GM18907 (cell line): ENCODE measurements around the gene RANBP17.
"Not testable (repeated sequence)": the region's sequence is repeated elsewhere in the genome, so short reads cannot be mapped to it uniquely, and the experiment has no call there.

Experiments used
- ATAC-seq: cut with Tn5 transposase; IDR thresholded peaks from one replicate; pipeline ENCODE4 v1.9.1; 2021; ENCODE audit warnings: mild to moderate bottlenecking, moderate library complexity; ENCODE audit not compliant: unreplicated experiment

Gene RANBP17

DNA sequence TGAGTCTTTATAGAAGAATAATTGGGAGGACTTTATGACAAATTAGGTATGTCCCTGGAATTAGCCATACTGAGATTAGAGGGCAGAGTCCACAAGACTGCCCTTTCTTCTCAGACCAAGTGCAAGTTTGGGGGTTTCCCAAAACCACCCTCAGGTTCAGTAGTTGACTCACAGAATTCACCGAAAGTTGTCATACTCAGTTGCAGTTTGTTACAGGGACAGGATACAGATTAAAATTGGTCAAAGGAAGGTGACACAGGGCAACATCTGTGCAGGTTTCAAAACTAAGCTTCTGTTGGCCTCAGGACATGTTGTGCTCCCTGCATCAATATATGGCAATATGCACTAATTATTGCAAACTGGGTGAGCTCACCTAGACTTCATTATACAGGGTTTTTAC lies 3.8 kb downstream of the RANBP17 start:
- ATAC-seq, result peak; percentile 88

DNA sequence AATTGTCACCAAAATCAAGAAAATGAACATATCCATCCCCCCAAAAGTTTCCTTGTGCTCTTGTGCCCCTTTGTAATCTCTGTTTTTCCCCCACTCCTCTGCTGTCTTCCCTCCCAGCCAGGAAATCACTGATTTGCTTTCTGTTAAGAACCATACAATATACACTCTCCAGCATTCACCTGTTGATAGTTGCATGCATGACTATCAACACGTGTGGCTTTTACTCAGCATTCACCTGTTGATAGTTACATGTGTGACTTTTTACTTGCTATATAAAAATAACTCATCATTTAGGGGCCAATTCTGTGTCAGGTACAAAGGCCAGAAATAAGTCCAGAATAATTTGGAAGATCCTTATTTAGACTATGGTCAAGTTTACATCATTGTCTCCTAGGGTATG lies 6.0 kb downstream of the RANBP17 start:
- no peak for ATAC-seq

DNA sequence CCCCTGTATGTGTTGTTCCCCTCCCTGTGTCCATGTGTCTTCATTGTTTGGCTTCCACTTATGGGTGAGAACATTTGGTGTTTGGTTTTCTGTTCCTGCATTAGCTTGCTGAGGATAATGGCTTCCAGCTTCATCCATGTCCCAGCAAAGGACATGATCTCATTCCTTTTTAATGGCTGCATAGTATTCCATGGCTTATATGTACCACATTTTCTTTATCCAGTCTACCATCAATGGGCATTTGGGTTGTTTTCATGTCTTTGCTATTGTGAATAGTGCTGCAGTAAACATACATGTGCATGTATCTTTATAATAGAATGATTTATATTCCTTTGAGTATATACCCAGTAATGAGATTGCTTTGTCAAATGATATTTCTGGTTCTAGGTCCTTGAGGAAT lies 8.6 kb downstream of the RANBP17 start:
- ATAC-seq, result not testable (repeated sequence)

DNA sequence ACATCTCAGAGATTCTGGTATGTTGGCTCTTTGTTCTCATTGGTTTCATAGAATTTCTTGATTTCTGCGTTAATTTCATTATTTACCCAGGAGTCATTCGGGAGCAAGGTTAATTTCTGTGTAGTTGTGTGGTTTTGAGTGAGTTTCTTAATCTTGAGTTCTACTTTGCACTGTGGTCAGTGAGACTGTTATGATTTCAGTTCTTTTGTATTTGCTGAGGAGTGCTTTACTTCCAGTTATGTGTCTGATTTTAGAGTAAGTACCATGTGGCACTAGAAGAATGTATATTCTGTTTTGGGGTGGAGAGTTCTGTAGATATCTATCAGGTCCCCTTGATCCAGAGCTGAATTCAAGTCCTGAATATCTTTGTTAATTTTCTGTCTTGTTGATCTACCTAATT lies 12.2 kb downstream of the RANBP17 start:
- no peak for ATAC-seq

DNA sequence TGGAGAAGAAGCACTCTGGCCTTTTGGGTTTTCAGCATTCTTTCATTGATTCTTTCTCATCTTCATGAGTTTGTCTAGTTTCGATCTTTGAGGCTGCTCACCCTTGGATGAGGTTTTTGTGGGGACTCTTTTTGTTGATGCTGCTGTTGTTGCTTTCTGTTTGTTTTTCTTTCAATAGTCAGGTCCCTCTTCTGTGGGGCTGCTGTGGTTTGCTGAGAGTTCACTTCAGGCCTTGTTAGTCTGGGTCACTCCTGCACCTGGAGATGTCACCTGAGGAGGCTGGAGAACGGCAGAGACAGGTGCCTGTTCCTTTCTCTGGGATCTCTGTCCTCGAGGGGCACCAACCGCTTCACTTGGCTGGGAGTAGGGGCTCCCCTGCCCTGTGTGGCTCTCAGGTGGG lies 14.0 kb downstream of the RANBP17 start:
- ATAC-seq, result no peak

DNA sequence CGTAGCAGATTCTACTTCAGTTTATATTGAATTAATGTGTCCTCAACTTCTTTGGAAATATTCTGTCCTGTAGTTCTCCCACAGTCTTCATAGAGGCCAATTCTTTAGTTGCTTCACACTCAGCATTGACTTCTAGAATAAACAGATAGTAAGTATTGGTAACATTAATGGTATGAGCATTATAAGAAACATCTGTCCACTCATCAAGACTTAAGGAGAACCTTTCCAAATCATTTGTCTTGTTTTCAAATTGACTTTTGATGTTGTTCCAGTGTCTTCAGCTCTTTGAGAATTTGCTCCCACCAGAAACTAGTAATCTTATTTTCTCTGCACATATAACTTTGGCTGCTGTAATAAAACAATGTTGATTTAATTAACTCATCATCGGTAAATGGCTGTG lies 18.3 kb downstream of the RANBP17 start:
- ATAC-seq, result no peak

DNA sequence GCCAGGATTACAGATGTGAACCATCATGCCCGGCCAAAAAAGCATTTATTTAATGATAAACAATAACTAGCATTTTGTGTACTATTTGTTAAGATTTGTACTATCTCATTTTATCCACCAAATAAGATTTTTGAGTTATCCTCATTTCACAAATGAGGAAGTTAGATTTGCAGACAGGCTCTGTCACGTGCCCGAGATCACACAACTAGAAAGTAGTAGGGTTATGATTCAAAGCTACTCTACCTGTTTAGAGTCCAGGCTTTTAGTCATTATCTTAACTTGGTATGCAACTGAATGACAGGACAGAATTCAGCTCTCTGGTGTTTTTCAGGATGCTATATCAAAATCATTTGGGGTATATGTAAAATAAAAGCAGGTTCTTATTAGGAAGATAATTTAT lies 20.5 kb downstream of the RANBP17 start:
- ATAC-seq, result no peak

DNA sequence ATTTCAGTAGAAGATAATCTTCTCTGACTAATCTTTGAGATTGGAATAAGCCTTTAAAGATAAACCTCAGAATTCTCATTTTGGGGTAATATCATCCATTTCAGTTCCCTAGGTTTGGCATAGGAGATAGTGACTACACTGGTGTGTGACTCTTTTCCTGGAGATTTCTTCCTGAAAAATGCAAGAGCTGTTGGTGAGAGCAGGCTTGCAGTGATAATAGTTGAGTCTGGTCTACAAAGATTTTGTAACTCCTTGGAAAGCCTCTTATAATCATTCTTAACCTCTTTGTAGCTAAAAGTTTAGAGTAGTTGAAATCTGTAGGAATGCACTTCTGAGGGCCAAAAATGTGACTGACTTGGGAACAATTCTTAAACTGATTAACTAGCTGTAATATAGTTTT lies 23.4 kb downstream of the RANBP17 start:
- no peak for ATAC-seq

DNA sequence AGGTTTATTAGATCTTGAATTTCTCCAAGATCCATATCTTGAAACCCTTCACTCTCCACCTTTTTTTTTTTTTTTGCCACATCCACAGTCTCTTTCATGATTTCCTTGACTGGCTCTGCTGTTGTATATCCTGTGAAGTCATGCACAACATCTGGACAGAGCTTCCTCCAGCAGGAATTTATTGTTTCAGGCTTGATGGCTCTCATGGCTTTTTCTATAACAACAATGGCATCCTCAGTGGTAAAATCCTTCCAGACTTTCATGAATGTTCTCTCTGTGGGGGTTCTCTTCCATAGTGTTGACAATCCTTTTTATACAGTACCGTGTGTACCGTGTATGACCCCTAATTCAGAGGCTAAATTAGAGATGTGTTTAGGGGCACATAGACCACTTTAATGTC lies 24.0 kb downstream of the RANBP17 start:
- no peak for ATAC-seq

DNA sequence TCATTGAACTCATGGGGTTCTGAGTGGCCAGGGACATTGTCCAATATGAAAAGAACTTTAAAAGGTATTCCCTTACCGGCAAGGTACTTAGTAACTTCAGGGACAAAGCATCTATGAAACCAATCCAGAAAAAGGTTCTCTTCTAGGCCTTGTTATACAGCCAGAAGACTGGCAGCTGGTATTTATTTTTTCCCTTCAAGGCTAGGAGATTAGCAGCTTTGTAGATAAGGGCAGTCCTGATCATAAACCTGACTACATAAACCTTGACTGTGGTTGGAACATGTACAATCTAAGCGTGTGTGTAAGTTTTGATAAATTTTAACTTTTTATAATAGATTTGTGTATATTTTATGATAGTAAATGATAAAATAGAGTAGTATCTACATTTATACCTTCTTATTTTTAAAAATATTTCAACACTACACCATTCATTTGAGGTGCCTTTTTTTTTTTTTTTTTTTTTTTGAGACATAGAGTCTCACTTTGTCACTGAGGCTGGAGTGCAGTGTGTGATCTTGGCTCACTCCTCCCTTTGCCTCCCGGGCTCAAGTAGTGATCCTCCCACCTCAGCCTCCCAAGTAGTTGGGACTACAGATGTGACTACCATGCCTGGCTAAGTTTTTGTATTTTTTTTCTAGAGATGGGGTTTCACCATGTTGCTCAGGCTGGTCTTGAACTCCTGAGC lies 24.5 kb downstream of the RANBP17 start:
- no peak for ATAC-seq

DNA sequence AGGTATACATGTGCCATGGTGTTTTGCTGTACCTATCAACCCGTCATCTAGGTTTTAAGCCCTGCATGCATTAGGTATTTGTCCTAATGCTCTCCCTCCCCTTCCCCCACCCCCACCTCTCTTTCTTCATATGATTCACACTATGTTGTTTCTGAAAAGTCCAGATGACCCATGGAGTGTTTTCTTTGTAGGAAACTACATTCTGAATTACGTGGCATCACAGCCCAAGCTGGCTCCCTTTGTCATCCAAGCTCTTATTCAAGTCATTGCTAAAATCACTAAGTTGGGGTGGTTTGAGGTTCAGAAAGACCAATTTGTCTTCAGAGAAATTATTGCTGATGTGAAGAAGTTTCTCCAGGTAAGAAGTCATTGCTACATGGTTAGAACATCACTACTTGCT lies 30.4 kb downstream of the RANBP17 start:
- ATAC-seq, result no peak

DNA sequence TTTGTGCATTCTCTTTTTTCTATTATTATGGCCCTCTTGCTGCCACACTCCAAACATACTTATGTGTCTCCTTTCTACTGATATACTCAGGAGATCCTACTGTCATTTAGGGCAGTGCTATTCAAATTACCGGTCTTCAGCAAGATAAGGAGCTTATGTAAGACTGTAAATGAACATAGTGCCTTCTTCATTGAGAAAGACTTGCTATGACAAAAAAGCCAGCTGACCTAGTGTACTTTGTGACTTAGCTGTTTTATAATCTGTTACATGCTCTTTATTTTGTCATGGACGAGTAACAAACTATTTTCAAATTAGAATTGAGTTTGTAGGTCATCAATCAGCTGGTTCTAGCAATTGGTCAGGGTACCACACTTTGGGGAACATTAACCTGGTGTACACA lies 32.8 kb downstream of the RANBP17 start:
- no peak for ATAC-seq

DNA sequence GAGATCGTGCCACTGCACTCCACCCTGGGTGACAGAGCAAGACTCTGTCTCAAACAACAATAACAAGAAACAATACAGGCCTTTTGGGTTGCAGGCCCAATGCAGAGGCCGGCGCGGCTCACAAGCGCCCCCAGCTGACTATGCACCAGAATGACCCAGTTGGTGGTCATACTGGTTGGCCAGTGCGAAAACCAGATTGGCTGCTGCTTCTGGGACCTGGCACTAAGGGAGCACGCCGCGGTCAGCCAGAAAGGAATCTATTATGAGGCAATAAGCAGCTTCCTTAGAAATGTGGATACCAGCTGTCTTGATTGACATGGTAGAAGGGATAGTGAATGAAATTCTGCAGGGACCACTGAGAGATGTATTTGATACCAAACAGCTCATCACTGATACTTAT lies 35.0 kb downstream of the RANBP17 start:
- no peak for ATAC-seq

DNA sequence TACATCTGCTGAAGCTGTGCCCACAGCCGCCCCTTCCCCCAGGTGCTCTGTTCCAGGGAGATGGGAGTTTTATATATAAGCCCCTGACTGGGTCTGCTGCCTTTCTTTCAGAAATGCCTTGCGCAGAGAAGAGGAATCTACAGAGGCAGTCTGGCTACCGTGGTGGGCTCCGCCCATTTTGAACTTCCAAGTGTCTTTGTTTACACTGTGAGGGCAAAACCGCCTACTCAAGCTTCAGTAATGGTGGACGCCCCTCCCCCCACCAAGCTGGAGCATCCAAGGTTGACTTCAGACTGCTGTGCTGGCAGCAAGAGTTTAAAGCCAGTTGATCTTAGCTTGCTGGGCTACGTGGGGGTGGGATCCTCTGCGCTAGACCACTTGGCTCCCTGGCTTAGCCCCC lies 41.3 kb downstream of the RANBP17 start:
- no peak for ATAC-seq

DNA sequence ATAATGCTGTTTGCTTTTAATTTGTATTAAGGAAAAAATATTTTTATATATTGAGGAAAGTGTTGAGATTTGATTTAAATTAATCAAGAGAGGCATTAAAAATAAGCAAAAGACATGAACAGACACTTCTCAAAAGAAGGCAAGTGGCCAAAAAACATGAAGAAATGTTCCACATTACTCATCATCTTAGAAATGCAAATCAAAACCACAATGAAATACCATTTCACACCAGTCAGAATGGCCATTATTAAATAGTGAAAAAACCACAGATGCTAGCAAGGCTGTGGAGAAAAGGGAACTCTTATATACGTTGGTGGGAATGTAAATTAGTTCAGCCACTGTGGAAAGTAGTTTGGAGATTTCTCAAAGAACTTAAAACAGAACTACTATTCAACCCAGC lies 45.9 kb downstream of the RANBP17 start:
- no peak for ATAC-seq

DNA sequence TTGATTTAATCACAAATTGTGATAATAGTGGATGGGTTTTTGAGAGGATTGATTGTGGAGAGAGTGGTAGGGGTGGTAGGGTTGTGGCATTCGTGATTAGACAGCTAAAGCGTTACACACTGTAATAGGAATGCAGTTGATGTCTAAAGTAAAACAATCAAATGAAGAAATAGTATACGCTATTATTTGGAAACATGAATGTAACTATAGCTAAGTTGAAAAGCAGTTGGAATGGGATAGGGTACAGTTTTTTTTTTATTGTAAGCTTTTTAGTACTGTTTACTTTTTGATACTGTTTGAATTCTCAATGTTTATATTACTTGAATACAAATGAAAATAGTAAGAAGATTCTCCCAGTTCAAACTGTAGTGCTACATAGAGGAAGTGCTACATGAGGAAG lies 51.8 kb downstream of the RANBP17 start:
- no peak for ATAC-seq

DNA sequence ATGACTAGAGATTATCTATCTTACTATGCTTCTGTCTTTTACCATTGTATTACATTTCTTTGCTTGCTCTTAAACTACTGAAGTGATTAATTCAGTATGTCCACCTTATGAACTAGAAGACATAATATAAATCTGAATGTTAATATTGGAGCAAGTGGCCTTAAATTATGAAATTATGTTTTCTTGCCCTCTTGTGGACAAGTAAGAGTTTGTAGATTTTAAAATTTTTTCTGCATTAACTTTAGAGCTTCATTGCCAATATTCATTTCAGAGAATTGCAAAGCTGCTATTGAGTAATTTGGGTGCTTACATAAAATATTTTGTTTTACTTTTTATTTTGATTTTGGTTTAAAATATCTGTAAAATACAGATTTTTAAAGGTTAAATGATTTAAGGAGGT lies 55.3 kb downstream of the RANBP17 start:
- no peak for ATAC-seq

DNA sequence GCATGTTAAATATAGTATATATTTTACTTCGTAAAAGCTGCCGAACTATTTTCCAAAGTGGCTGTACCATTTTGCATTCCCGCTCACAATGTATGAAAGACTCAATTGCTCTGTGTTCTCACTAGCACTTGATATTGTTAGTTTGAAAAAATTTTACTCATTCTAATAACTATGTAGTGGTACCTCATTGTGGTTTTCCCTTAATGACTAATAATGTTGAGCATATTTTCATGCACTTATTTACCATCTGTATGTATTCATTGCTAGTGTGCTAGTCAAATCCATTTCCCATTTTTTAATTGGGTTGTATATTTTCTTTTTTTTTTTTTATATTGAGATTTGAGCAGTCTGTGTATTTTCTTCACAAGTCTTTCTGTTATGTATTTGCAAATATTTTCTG lies 58.4 kb downstream of the RANBP17 start:
- ATAC-seq, result no peak

DNA sequence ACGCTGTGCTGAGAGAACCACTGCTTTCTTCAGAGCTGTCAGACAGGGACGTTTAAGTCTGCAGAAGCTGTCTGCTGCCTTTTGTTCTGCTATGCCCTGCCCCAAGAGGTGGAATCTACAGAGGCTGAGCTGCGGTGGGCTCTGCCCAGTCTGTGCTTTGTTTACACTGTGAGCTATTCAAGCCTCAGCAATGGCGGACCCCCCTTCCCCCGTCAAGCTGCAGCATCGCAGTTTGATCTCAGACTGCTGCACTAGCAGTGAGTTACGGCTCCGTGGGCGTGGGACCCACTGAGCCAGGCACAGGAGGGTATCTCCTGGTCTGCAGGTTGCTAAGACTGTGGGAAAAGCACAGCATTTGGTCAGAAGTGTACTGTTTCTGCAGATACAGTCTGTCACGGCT lies 60.5 kb downstream of the RANBP17 start:
- ATAC-seq, result not testable (repeated sequence)

DNA sequence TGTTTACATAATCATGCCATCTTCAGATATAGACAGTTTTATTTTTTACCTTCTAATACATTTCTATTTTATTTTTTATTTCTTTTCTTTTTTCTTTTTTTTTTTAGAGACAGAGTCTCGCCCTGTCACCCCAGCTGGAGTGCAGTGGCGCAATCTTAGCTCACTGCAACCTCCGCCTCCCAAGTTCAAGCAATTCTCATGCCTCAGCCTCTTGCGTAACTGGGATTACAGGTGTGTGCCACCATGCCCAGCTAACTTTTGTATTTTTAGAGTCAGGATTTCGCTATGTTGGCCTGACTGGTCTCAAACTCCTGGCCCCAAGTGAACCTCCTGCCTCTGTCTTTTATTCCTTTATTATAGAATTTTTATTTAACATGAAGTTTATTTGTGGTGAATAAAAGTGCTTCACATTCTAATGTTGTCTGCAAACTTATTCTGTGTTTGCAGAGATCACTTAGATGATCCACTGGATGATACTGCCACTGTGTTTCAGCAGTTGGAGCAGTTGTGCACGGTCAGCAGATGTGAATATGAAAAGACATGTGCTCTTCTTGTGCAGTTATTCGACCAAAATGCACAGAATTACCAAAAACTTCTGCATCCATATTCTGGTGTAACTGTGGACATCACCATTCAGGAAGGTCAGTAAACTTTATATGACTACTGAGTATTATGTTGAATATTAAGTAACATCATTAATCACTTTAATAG lies 62.2 kb downstream of the RANBP17 start:
- ATAC-seq, result no peak

DNA sequence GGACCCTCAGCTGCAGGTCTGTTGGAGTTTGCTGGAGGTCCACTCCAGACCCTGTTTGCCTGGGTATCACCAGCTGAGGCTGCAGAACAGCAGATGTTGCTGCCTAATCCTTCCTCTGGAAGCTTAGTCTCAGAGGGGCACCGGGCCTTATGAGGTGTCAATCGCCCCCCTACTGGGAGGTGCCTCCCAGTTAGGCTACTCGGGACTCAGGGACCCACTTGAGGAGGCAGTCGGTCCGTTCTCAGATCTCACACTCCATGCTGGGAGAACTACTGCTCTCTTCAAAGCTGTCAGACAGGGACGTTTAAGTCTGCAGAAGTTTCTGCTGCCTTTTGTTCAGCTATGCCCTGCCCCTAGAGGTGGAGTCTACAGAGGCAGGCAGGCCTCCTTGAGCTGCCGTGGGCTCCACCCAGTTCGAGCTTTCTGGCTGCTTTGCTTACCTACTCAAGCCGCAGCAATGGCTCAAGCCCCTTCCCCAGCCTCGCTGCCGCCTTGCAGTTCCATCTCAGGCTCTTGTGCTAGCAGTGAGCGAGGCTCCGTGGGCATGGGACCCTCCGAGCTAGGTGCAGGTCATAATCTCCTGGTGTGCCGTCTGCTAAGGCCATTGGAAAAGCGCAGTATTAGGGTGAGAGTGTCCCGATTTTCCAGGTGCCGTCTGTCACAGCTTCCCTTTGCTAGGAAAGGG lies 73.9 kb downstream of the RANBP17 start:
- not testable (repeated sequence) for ATAC-seq

DNA sequence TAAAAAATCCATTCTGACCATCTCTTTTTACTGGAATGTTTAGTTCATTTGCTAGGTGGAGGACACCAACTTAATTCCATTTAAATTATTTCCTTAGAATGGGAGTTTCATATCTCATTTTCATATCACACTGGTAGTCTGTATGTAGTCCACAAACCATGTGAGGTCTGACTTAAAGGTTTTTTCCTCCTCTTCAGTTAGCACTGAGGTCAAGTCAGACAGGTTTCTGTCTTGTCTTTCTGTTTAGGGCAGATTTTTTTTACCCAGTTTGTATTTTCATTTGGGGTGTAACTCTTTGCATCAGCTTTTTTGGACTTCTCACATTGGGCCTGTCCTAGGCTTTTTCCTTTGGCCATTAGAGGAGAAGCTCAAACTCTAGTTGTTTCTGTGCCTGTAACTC lies 75.3 kb downstream of the RANBP17 start:
- ATAC-seq, result no peak
